Measurements from ENCODE around the gene ZNG1B. TPM values are rescaled to one million over a fixed set of nuclear protein-coding genes. Genes with fewer than 3 reads are reported as not detected.
A peak's percentile ranks its signal among the peaks of the same experiment; 100 is the strongest.
"Not testable (repeated sequence)": the region's sequence is repeated elsewhere in the genome, so short reads cannot be mapped to it uniquely, and the experiment has no call there.

ZNG1B gene
- total RNA-seq, result 10 to 100 TPM; 26.2 to 33.5 (median 27.8) TPM
- long read RNA-seq, donor 1, transcript CBWD2-201 (15 exons, 1,812 nt), result major isoform, 35 of 54 reads
- long read RNA-seq, donor 1, transcript CBWD2-202 (16 exons, 1,740 nt), result minor isoform, 10 of 54 reads
- long read RNA-seq, donor 1, partial matches to known transcripts, result 0 of 54 reads
- long read RNA-seq, donor 1, other reads (novel, unspliced or antisense), result 6 of 54 reads
- long read RNA-seq, donor 2, transcript CBWD2-201 (15 exons, 1,812 nt), result major isoform, 27 of 39 reads
- long read RNA-seq, donor 2, partial matches to known transcripts, result 2 of 39 reads
- long read RNA-seq, donor 2, other reads (novel, unspliced or antisense), result 7 of 39 reads

DNA sequence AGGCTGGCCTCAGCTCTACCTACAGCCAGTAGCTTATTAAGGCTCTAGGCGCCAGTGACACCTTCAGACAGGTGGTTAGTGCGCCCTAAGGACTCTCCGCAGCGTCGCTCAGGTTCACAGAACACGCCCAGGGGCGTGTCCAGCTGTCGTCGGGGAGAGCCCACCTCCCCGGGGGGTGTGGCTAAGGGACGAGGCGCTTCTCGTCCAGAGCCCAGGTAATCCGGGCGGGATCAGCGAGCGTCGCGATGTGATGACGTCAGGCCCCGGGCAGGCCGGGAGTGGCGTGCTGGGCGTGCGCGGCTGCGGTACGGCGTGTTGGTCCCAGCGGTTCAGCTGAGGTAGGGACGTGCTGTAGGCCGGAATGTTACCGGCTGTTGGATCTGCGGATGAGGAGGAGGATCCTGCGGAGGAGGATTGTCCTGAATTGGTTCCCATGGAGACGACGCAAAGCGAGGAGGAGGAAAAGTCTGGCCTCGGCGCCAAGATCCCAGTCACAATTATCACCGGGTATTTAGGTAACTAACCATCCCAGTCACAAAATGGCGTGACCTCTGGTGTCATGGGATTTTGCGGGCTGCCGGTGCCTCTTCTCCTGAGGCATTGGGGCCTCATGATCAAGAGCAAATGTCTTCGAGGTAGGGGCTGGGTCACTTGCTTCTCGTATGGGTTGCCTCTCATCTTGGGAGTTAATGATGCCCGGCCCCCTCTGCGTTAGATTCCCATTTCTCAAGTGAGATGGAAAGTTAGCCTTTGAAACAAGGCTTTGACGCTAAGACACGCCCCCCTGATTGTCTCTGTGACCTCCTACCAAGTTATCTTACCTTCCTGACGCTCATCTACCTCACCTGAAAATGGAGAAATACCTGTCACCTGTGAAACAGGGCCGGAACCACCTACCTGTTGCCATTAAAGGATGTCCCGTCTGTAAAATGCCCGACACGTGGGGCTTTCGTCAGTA lies at the start of gene ZNG1B:
Gene ZNG1B (plus strand): TSS at position 184 of the 958 bp plus-strand sequence. CDS start 178 bp downstream, at position 362.
- H3K36me3 ChIP-seq (ENCODE audit: low read depth); intact Hi-C loops (cut with DNase I, micrococcal nuclease); H3K4me3 ChIP-seq; ATAC-seq; H3K9me3 ChIP-seq; H3K4me1 ChIP-seq (ENCODE audit: low read depth): not testable (repeated sequence)
- DNase-seq, result peak; percentile 81 to 94 (median 86)

DNA sequence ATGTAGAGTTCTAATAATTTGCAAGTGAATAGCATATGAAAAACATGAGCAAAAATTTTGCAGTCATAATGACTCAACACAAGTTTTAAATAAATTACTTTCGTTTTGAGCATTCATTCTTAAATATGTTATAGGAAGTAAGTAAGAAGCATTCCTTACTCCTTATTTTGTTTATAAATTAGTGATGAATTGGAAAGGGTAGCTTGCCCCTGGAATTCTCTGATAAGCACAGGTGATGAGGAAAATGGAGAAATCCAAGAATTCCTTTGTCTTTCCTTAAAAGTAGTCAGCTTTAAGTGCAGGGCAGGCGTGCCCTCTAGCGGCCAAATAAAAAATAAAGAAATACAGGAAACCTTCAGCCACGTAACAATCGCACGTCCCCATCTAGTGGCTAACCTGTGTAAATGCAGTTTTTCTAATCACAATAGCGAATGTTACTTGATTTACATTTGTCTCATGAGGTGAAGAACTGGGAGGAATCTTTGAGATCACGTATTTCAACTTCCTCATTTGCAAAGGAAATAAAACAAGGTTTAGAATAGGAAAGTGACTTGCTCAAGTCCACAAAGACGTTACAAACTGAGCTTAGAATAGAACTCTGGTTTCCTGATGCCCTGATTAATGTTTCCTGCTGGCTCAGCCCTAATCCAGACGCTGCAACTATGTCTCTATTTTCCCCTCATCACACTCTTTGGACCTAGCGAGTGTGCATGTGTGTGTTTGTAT lies 47.2 kb upstream of the ZNG1B start:
- DNase-seq, result peak in 1 of 3 donors; percentile 83
- Histone ChIP-seq H3K36me3 (ENCODE audit: low read depth) (no peaks in the 10 kb centered on the region), H3K4me1 (ENCODE audit: low read depth) (no peaks in the 10 kb centered on the region), H3K4me3 (no peak overlapping the region), H3K9me3 (no peaks in the 10 kb centered on the region)
- TF ChIP-seq, protein P1, sequence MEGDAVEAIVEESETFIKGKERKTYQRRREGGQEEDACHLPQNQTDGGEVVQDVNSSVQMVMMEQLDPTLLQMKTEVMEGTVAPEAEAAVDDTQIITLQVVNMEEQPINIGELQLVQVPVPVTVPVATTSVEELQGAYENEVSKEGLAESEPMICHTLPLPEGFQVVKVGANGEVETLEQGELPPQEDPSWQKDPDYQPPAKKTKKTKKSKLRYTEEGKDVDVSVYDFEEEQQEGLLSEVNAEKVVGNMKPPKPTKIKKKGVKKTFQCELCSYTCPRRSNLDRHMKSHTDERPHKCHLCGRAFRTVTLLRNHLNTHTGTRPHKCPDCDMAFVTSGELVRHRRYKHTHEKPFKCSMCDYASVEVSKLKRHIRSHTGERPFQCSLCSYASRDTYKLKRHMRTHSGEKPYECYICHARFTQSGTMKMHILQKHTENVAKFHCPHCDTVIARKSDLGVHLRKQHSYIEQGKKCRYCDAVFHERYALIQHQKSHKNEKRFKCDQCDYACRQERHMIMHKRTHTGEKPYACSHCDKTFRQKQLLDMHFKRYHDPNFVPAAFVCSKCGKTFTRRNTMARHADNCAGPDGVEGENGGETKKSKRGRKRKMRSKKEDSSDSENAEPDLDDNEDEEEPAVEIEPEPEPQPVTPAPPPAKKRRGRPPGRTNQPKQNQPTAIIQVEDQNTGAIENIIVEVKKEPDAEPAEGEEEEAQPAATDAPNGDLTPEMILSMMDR (IDR thresholded peaks at IDR 0.05), result no peak
- intact Hi-C loops (cut with DNase I, micrococcal nuclease), result no loop called here
- peak; percentile 99 for ATAC-seq

DNA sequence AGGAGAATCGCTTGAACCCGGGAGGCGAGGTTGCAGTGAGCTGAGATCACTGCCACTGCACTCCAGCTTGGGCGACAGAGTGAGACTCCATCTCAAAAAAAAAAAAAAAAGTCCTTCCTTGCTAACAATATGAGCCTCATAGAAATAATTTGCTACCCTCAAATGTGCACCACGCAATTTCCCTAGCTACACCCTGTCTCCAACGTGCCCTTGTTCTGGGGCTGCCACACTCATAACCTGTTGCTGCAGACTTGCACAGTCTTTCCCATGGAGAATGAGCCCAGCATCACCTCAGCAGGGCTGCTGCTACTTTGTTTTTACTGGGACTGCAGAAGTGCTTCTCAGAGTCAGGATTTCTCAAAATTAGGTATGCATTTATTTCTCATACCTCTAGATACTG lies 46.4 kb upstream of the ZNG1B start:
- TF ChIP-seq, protein P1 (IDR thresholded peaks at IDR 0.05), result no peak
- DNase-seq, result no peak
- no peak for ATAC-seq
- intact Hi-C loops (cut with DNase I, micrococcal nuclease), result no loop called here
- Histone ChIP-seq H3K4me1 (ENCODE audit: low read depth) (no peaks in the 10 kb centered on the region), H3K9me3 (no peaks in the 10 kb centered on the region), H3K4me3 (no peak overlapping the region), H3K36me3 (ENCODE audit: low read depth) (no peaks in the 10 kb centered on the region)

DNA sequence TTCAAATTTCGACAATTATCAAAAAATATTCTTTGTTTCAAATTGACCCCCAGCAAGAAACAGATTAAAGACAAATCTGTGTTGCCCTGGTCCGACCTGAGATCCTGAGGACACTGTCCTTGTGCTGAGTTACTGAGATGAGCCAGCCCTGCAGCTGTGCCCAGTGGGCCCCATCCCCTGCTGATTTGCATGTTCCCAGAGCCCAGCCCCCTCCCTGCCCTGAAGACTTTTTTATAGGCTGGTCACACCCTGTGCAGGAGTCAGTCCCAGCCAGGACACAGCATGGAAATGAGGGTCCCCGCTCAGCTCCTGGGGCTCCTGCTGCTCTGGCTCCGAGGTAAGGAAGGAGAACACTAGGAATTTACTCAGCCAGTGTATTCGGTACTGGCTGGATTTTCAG lies 31.4 kb upstream of the ZNG1B start:
- intact Hi-C loops (cut with DNase I, micrococcal nuclease), result no loop called here
- H3K36me3 ChIP-seq (ENCODE audit: low read depth), result no peaks in the 10 kb centered on the region
- TF ChIP-seq, protein P1 (IDR thresholded peaks at IDR 0.05), result no peak
- peak; percentile 21 to 68 (median 34) for DNase-seq
- H3K4me1 ChIP-seq (ENCODE audit: low read depth), result no peaks in the 10 kb centered on the region
- peak; percentile 54 for ATAC-seq
- no peaks in the 10 kb centered on the region for H3K9me3 ChIP-seq
- H3K4me3 ChIP-seq, result no peak overlapping the region

DNA sequence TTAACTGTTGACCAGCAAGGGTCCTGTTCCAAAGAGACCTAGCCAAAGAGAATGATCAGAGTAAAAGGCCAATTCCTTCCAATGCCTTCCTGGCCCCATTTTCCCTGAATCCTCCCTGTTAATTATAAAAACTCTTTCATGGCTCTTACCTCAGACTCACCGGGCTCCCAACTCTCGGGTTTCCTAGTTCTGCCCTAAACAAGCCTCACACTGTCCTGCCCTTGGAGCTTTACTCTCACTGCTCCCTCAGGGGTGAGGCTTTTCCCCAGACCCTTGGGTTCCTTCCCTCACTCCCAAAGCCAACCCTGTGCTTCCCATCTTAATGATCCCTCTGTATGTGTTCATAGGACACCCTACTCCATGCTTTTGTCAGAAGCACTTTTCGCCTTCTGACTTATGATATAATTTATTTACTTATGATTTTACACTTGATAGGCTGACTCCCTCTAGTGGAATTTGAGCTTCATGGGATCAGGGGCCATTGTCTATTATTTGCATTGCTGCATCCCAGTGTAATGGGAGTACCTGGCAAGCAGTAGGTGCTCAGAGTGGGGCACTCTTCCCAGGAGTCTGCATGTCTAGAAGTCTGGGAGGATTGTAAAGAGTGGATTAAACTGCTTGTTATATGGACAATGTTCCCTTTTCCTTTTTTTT lies 29.9 kb upstream of the ZNG1B start:
- intact Hi-C loops (cut with DNase I, micrococcal nuclease), result no loop called here
- TF ChIP-seq, protein P1 (IDR thresholded peaks at IDR 0.05), result no peak
- DNase-seq, result peak in 1 of 3 donors; percentile 18

DNA sequence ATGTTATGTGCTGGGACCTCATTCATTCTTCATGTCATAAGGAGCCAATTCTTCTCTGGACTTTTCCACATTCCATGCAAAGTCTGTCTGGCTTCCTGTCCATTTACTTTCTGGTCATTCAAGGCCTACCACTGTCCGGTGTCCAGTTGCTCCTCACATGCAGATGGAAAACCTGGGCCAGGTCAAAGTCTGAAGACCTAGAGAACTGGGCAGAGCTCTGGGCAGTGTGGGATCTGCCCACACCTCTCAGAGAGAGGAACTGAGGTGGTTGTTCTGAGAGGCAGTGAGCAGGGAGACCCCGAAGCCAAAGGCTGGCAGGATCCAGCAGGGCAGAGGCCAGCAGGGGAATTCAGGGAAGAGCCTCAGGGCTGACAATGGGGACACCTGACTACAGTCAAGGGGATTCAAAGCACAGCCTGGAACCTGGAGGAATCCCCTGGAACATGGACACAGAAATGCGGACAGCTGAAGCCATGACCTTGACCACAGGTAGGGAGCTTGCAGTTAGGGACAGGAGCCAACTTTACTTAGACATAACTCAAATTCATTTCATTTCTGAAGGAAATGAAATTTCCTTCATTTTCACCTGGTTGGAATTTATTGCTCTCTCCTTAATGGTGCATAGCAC lies 25.7 kb upstream of the ZNG1B start:
- ATAC-seq; H3K4me1 ChIP-seq (ENCODE audit: low read depth); H3K36me3 ChIP-seq (ENCODE audit: low read depth); H3K4me3 ChIP-seq; H3K9me3 ChIP-seq; DNase-seq; intact Hi-C loops (cut with DNase I, micrococcal nuclease): not testable (repeated sequence)

More for the DNA sequence above, 29.9 kb upstream of the ZNG1B start:
- ATAC-seq, result peak; percentile 73
- Histone ChIP-seq H3K4me1 (ENCODE audit: low read depth) (no peaks in the 10 kb centered on the region), H3K4me3 (no peak overlapping the region), H3K36me3 (ENCODE audit: low read depth) (no peaks in the 10 kb centered on the region), H3K9me3 (no peaks in the 10 kb centered on the region)

DNA sequence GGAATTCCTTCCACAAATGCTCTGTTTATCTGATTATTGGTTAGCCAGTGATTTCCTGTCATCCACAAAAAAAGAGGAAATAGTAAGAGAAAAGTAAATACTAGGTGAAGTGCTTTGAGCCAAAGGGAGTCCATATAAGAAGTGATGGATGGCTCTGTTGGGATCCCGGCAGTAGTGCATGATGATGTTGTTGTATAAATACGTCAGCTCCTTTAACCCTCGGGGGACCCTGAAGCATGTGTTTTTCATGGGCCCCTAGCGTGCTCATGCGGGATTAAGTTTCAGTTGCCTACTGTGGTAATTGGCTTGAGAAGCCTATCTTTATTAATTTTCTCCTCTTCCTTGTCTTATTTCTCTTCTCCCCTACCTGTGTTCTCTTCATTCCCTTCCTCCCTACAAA lies 24.7 kb upstream of the ZNG1B start:
- DNase-seq; H3K36me3 ChIP-seq (ENCODE audit: low read depth); H3K4me1 ChIP-seq (ENCODE audit: low read depth); H3K9me3 ChIP-seq; ATAC-seq; intact Hi-C loops (cut with DNase I, micrococcal nuclease); H3K4me3 ChIP-seq: not testable (repeated sequence)

DNA sequence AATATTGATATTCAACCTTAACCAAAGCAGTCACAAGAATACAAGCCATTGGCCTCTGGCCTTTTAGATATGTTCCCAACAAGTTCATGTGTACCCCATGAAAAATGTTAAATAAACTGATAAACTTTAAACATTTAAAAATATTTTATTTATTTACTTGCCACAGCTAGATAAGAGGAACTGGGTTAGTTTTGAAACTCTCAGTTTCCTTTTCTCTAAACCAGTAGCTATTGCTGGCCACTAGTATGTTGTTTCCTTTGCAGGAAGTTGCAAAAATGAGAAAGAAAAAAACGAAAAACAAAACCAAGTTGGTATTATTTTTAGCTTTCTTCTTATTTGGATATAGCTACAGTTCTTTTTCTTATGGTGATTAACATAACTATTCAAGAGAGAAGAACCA lies 5.7 kb upstream of the ZNG1B start:
- H3K36me3 ChIP-seq (ENCODE audit: low read depth); H3K9me3 ChIP-seq; ATAC-seq; H3K4me3 ChIP-seq; intact Hi-C loops (cut with DNase I, micrococcal nuclease); DNase-seq; H3K4me1 ChIP-seq (ENCODE audit: low read depth): not testable (repeated sequence)

All from mucosa of descending colon (tissue), 3 donors.